Activated CD8-positive, alpha-beta T cell treated with anti-CD3 and anti-CD28 coated beads, Interleukin-2, amount 10 ng/mL, durations not matched to agents 7 days and 5 days (primary cell): ENCODE measurements around the gene NETO2. TPM values are rescaled to one million over a fixed set of nuclear protein-coding genes. Genes with fewer than 3 reads are reported as not detected.

Experiments used
- ATAC-seq: fragments of 150-1000 bp; cut with Tn5 transposase; one replicate; pipeline ENCODE4 v1.10.0; 2021; ENCODE audit warnings: moderate library complexity
- CTCF ChIA-PET: fragments of 350-600 bp; sonication (Branson Sonifier 250); formaldehyde crosslinking; loops from one replicate; lab custom pipeline; 2021; ENCODE audit warnings: antibody characterized with exemption; lab: Charles Lee
- POLR2A ChIA-PET: fragments of 350-600 bp; sonication (Branson Sonifier 250); formaldehyde crosslinking; loops from one replicate; lab custom pipeline; 2021; ENCODE audit warnings: antibody characterized with exemption; lab: Charles Lee
- DNase-seq: peaks from one replicate; pipeline ENCODE4 v3.0.0-alpha.2; 2020
- H3K27ac Mint-ChIP-seq: one replicate; pipeline ENCODE4 v1.8.0; 2021; ENCODE audit warnings: mild to moderate bottlenecking, mixed read lengths
- H3K27me3 Mint-ChIP-seq: one replicate; pipeline ENCODE4 v1.8.0; 2021; ENCODE audit warnings: low read depth, mixed read lengths
- H3K36me3 Mint-ChIP-seq: one replicate; pipeline ENCODE4 v1.8.0; 2021; ENCODE audit warnings: low read depth, mixed read lengths
- H3K4me1 Mint-ChIP-seq: one replicate; pipeline ENCODE4 v1.8.0; 2021; ENCODE audit warnings: low read depth, mixed read lengths
- H3K4me3 Mint-ChIP-seq: one replicate; pipeline ENCODE4 v1.8.0; 2021; ENCODE audit warnings: mild to moderate bottlenecking, mixed read lengths
- H3K9me3 Mint-ChIP-seq: one replicate; pipeline ENCODE4 v1.8.0; 2022; ENCODE audit warnings: mixed read lengths; ENCODE audit not compliant: insufficient read depth
- total RNA-seq, 2 experiments: library from RNA; stranded (reverse); gene quantifications; one replicate each; pipeline ENCODE4 v1.2.3, GENCODE V29; 2021

Gene NETO2
- total RNA-seq, 2 experiments from 2014 or later: 3.4 to 4.1 TPM

- DNase-seq (peak; percentile 90), ATAC-seq (peak; percentile 97)
- CTCF ChIA-PET: interaction anchor here (0.6 to 3.3 kb wide), 40 partner anchors 9 to 1128 kb away, joined by 3 to 21 read pairs (median 4); partner anchors contain the start of genes DNAJA2 and NETO2
- H3K36me3 Mint-ChIP-seq: no peaks in the 10 kb centered on the region
- POLR2A ChIA-PET: interaction anchor here (0.6 to 1.1 kb wide), 3 partner anchors 10 to 65 kb away, joined by 3 to 4 read pairs (median 3); no protein-coding TSS in a partner anchor
- no peak overlapping the region for H3K27ac Mint-ChIP-seq
- peaks cover 4% of the 10 kb centered on the region for H3K4me1 Mint-ChIP-seq
- H3K27me3 Mint-ChIP-seq: peaks cover 12% of the 10 kb centered on the region
- H3K9me3 Mint-ChIP-seq: no peaks in the 10 kb centered on the region
- H3K4me3 Mint-ChIP-seq: peak overlapping the region; percentile 74
Measured at GRCh38 chr16:47037746-47038458, 105.8 kb downstream of the NETO2 start.

DNA sequence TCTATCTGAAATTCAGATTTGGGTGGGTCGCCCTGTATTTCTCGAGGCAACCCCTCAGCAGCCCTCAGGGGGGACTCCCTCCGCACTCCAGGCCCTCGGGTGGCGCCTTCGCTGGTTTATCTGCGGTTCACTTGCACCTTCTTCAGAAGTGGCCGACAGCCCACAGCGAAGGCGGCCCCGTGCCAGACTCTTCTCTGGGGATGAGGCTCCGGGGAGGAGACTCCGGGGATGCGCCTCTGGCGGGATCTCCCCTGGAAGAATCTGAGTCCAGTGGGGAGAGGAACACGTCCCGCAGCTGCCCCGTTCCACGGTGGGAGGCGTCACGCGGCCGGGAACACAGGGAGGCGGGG lies 106.4 kb downstream of the NETO2 start:
- Mint-ChIP-seq H3K4me3 (peak overlapping the region; percentile 74), H3K4me1 (peaks cover 2% of the 10 kb centered on the region), H3K9me3 (no peaks in the 10 kb centered on the region), H3K36me3 (no peaks in the 10 kb centered on the region), H3K27ac (no peak overlapping the region), H3K27me3 (peaks cover 12% of the 10 kb centered on the region)
- DNase-seq (peak; percentile 43), ATAC-seq (peak; percentile 50)
- POLR2A ChIA-PET: interaction anchor here (1.0 to 1.1 kb wide), 2 partner anchors 11 to 64 kb away, joined by 3 to 4 read pairs; no protein-coding TSS in a partner anchor
- CTCF ChIA-PET: interaction anchor here (0.6 to 3.3 kb wide), 35 partner anchors 8 to 1129 kb away, joined by 3 to 21 read pairs (median 5); partner anchors contain the start of genes DNAJA2 and NETO2

DNA sequence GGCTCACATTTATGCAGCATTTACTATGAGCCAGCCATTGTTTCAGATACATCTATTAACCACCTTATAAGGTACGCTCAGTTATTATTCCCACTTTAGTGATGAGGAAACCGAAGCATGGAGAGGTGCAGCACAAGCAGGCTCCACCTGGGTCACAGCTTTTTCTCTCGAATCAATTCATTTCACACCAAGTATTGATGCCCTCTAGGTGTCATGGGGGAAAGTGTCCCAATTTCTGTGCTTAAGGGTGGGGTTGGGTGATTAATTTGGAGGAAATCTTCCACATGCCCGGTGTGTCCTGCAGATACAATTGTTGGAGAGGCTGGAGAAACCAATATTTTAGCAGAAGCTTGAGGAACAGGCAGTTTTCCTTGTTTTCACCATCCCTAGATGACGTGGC lies 107.5 kb downstream of the NETO2 start:
- H3K4me1 Mint-ChIP-seq: peaks cover 2% of the 10 kb centered on the region
- POLR2A ChIA-PET: no interaction called here
- CTCF ChIA-PET: interaction anchor here (1.4 to 2.4 kb wide), 3 partner anchors 17 to 96 kb away, joined by 6 to 15 read pairs (median 10); partner anchors contain the start of gene DNAJA2
- no peak overlapping the region for H3K4me3 Mint-ChIP-seq
- no peak for ATAC-seq
- no peaks in the 10 kb centered on the region for H3K9me3 Mint-ChIP-seq
- H3K27ac Mint-ChIP-seq: no peak overlapping the region
- H3K27me3 Mint-ChIP-seq: peaks cover 12% of the 10 kb centered on the region
- no peak for DNase-seq
- no peaks in the 10 kb centered on the region for H3K36me3 Mint-ChIP-seq

GRCh38 chr16:47035436-47035835 lies 108.3 kb downstream of the NETO2 start:
- Mint-ChIP-seq H3K4me1 (peaks cover 2% of the 10 kb centered on the region), H3K9me3 (no peaks in the 10 kb centered on the region)
- CTCF ChIA-PET: no interaction called here

DNA sequence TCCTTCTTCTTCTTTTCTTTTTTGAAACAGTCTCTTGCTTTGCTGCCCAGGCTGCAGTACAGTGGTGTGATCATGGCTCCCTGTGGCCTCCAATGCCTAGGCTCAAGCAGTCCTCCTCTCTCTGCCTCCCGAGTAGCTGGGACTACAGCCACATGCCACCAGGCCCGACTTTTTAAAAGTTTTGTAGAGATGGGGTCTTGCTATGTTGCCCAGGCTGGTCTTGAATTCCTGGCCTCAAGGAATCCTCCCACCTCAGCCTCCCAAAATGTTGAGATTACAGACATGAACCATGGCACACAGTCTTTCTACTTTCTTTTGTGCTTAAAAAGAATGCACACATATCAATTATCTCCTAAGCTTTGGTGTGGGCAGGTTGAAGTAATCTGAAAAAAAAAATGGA lies 109.3 kb downstream of the NETO2 start:
- ATAC-seq (no peak), DNase-seq (no peak)
- H3K27ac Mint-ChIP-seq: no peak overlapping the region
- CTCF ChIA-PET: interaction anchor here (1.7 kb wide), 1 partner anchor 1131 kb away, joined by 4 read pairs; no protein-coding TSS in a partner anchor
- peaks cover 2% of the 10 kb centered on the region for H3K4me1 Mint-ChIP-seq
- H3K36me3 Mint-ChIP-seq: no peaks in the 10 kb centered on the region
- H3K27me3 Mint-ChIP-seq: peaks cover 12% of the 10 kb centered on the region
- POLR2A ChIA-PET: no interaction called here
- no peak overlapping the region for H3K4me3 Mint-ChIP-seq
- H3K9me3 Mint-ChIP-seq: no peaks in the 10 kb centered on the region

More at GRCh38 chr16:47035436-47035835, 108.3 kb downstream of the NETO2 start:
- DNase-seq (no peak), ATAC-seq (no peak)
- Mint-ChIP-seq H3K36me3 (no peaks in the 10 kb centered on the region), H3K27ac (no peak overlapping the region), H3K4me3 (no peak overlapping the region), H3K27me3 (peaks cover 12% of the 10 kb centered on the region)
- POLR2A ChIA-PET: no interaction called here

DNA sequence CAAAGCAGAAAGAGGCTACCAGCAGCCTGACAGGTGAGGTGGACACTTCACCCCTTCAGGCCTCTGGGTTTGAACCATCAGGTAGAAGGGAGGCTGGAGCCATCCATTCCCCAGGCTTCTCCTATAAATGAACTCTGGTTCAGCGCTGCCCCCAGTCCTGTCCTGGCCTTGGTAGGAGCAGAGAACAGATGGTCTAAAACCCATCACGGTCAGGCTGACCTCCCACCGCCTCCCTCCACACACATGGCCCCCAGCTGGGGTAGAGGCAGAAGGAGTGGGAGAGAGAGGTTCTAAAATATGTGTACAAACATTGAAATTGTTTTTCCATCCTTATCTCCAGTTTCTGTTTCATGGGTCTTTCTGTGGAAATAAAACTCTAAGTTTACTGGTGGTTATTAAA lies 110.6 kb downstream of the NETO2 start:
- peaks cover under 1% of the 10 kb centered on the region for H3K4me1 Mint-ChIP-seq
- ATAC-seq: no peak
- ChIA-PET POLR2A (no interaction called here), CTCF (interaction anchor here (0.6 kb wide), 1 partner anchor 100 kb away, joined by 3 read pairs; no protein-coding TSS in a partner anchor)
- H3K36me3 Mint-ChIP-seq: no peaks in the 10 kb centered on the region
- H3K9me3 Mint-ChIP-seq: no peaks in the 10 kb centered on the region
- no peak overlapping the region for H3K4me3 Mint-ChIP-seq
- no peak overlapping the region for H3K27ac Mint-ChIP-seq
- peaks cover 7% of the 10 kb centered on the region for H3K27me3 Mint-ChIP-seq
- DNase-seq: no peak

DNA sequence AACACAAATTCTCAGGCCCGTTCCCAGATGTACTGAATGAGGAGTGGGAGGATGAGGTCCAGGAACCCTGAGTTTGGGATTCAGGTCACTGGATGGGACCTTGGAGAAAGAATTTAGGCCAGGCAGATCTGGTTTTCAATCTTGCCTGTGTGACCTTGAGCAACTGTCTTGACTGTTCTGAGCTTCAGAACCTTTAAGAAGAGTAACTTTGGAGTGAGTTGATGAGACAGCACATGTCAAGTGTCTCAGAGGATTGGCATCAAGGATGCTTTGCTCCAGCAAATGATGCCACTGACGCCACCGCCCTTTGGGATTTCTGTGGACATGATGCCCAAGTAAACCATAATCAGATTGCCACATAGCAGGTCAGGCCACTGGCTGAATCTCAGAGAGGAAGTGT lies 114.0 kb downstream of the NETO2 start:
- Mint-ChIP-seq H3K36me3 (no peaks in the 10 kb centered on the region), H3K27ac (no peak overlapping the region)
- POLR2A ChIA-PET: no interaction called here

GRCh38 chr16:47028767-47029377 lies 114.9 kb downstream of the NETO2 start:
- ChIA-PET CTCF (interaction anchor here (1.5 to 1.9 kb wide), 2 partner anchors 9 to 10 kb away, joined by 7 to 8 read pairs; no protein-coding TSS in a partner anchor), POLR2A (no interaction called here)
- Mint-ChIP-seq H3K4me1 (no peaks in the 10 kb centered on the region), H3K9me3 (no peaks in the 10 kb centered on the region), H3K27ac (no peak overlapping the region), H3K36me3 (no peaks in the 10 kb centered on the region), H3K4me3 (no peak overlapping the region), H3K27me3 (no peaks in the 10 kb centered on the region)
- DNase-seq (no peak), ATAC-seq (no peak)

More for the DNA sequence above, 114.0 kb downstream of the NETO2 start:
- Mint-ChIP-seq H3K4me3 (no peak overlapping the region), H3K27me3 (no peaks in the 10 kb centered on the region), H3K4me1 (no peaks in the 10 kb centered on the region), H3K9me3 (no peaks in the 10 kb centered on the region)
- CTCF ChIA-PET: interaction anchor here (1.9 kb wide), 1 partner anchor 8 kb away, joined by 8 read pairs; no protein-coding TSS in a partner anchor
- DNase-seq: no peak
- no peak for ATAC-seq

Other genes with a start within 250 kb of the NETO2 start
- gene DNAJA2, start 170.3 kb downstream of the NETO2 start, total RNA-seq: 10 to 100 TPM; 53.9 to 54.1 TPM